Neutrophil (primary cell): ENCODE measurements around the gene MYLIP.
"Not testable (repeated sequence)": the region's sequence is repeated elsewhere in the genome, so short reads cannot be mapped to it uniquely, and the experiment has no call there.

Experiments used
- H3K27ac ChIP-seq: fragments of 200-600 bp; sonication (generic); 2 replicates; pipeline ENCODE4 v1.5.1; 2016; ENCODE audit warnings: mild to moderate bottlenecking, moderate library complexity
- H3K27me3 ChIP-seq: fragments of 200-600 bp; sonication (generic); 2 replicates; pipeline ENCODE4 v1.6.0; 2016; ENCODE audit warnings: mild to moderate bottlenecking
- H3K36me3 ChIP-seq: fragments of 200-600 bp; sonication (generic); 2 replicates; pipeline ENCODE4 v1.5.1; 2017
- H3K4me1 ChIP-seq, 2 experiments: fragments of 200-600 bp in 1 of 2; sonication (generic) in 1 of 2; 1 replicate in 1 of 2; 2 replicates in 1 of 2; pipeline versions ENCODE4 v1.5.1 to v1.6.1; 2013 to 2016; ENCODE audit warnings: low read depth in 1 of 2, low read length in 1 of 2, mild to moderate bottlenecking in 1 of 2, moderate library complexity in 1 of 2; ENCODE audit not compliant: control insufficient read depth in 1 of 2, insufficient read depth in 1 of 2
- H3K4me3 ChIP-seq, 2 experiments: fragments of 200-600 bp in 1 of 2; sonication (generic) in 1 of 2; 1 replicate in 1 of 2; 2 replicates in 1 of 2; pipeline ENCODE4 v1.5.1; 2013 to 2016; ENCODE audit warnings: low read depth in 1 of 2, low read length in 1 of 2, mild to moderate bottlenecking in 1 of 2, moderate library complexity in 1 of 2
- H3K9me3 ChIP-seq: fragments of 200-600 bp; sonication (generic); 2 replicates; pipeline ENCODE4 v1.5.1; 2016
- TF ChIP-seq, protein P1 (sequence below): fragments of 200-600 bp; sonication (generic); IDR thresholded peaks from 2 replicates; pipeline ENCODE4 v1.5.1; 2016; ENCODE audit warnings: antibody characterized with exemption

Gene MYLIP

DNA sequence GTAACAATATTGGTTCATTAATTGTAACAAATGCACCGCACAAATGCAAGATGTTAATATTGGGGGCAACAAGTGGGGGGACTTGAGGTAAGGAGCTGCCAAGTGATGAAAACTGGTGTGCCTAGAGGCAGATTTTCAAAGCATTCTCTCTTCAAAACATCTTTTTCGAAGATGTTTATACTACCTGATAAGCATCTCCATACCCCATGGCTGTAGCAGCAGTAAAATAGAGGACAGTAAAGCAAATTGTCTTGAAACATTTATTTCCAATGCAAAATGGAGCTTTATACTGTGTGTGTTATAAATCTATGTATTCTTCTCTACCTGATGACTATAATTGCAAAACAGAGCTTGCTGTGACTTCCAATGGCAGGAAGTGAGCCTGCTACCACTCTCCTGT lies 42.5 kb downstream of the MYLIP start:
- Histone ChIP-seq H3K27ac (no peak overlapping the region), H3K36me3 (no peaks in the 10 kb centered on the region), H3K4me1 (no peaks in the 10 kb centered on the region), H3K4me3 (no peak overlapping the region), H3K27me3 (peaks cover 7% of the 10 kb centered on the region), H3K9me3 (no peaks in the 10 kb centered on the region)
- TF ChIP-seq, protein P1, sequence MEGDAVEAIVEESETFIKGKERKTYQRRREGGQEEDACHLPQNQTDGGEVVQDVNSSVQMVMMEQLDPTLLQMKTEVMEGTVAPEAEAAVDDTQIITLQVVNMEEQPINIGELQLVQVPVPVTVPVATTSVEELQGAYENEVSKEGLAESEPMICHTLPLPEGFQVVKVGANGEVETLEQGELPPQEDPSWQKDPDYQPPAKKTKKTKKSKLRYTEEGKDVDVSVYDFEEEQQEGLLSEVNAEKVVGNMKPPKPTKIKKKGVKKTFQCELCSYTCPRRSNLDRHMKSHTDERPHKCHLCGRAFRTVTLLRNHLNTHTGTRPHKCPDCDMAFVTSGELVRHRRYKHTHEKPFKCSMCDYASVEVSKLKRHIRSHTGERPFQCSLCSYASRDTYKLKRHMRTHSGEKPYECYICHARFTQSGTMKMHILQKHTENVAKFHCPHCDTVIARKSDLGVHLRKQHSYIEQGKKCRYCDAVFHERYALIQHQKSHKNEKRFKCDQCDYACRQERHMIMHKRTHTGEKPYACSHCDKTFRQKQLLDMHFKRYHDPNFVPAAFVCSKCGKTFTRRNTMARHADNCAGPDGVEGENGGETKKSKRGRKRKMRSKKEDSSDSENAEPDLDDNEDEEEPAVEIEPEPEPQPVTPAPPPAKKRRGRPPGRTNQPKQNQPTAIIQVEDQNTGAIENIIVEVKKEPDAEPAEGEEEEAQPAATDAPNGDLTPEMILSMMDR: no peak

DNA sequence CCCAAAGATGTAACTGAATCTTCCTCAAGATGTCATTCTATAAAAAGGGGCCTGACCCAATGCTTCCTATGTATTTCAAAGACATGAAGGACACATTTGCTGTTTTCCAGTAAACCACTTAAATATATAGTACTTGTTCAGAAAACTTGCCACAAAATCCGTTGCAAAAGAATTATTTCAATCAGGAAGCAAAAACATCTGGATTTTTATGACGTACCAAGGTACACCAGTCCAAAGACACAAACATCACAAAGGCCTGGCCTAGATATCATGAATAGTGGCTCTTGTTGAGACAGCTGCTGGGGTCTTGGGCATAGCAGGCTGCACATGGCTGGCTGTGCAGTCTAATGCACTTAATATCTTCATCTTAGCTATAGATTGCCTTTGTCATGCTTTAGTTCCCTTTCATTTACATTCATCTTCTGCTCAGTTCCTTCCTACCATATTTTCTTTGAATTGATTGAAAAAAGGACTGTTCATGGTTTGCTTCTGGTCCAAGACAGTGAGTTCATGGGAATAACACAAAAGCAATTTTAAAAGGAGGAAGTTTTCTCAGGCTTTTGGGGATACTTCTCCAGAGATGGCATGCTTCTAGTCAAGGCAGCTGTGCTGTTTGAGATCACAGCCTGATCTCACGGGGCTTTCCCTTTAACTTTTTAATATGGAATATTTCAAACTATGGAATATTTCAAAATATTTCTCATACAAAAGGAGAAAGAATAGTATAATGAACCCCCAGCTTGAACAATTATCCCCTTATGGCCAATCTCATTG lies 44.5 kb downstream of the MYLIP start:
- H3K4me3 ChIP-seq: no peak overlapping the region
- no peaks in the 10 kb centered on the region for H3K4me1 ChIP-seq
- TF ChIP-seq, protein P1: no peak
- no peaks in the 10 kb centered on the region for H3K27me3 ChIP-seq
- no peaks in the 10 kb centered on the region for H3K36me3 ChIP-seq
- no peak overlapping the region for H3K27ac ChIP-seq
- H3K9me3 ChIP-seq: no peaks in the 10 kb centered on the region

DNA sequence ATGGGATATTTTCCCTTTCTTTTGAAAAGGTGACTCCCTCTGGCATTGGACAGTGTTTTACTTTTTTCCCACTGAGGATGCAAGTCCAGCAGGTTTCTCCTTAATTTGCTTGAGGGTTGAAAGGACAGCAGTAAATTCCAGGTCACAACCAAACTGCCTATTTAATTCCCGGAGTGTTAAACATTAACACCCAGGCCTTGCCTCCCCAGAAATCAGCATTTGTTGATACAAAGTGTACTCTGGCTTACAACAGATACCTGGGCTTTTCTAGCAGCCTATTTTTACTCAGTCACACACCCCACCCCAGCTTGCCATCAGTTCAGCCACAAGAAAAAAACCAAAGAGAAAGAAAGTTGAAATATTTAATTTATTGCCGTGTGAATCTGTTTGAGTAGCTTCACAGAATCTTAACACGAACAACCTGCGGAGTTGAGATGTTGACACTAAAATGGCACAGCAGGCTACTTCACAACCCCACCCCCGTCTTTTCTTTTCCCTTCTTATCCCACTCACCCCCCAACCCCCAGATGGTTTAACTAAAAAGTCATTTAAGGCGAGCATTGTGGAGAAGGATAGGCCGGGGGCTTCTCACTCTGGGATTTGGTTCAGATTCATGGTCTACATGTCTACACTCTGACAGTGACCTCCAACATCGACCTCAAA lies 45.7 kb downstream of the MYLIP start:
- TF ChIP-seq, protein P1: no peak
- H3K36me3 ChIP-seq: no peaks in the 10 kb centered on the region
- H3K4me1 ChIP-seq: no peaks in the 10 kb centered on the region
- peaks cover under 1% of the 10 kb centered on the region for H3K27me3 ChIP-seq
- H3K4me3 ChIP-seq: no peak overlapping the region
- H3K9me3 ChIP-seq: no peaks in the 10 kb centered on the region
- H3K27ac ChIP-seq: no peak overlapping the region

DNA sequence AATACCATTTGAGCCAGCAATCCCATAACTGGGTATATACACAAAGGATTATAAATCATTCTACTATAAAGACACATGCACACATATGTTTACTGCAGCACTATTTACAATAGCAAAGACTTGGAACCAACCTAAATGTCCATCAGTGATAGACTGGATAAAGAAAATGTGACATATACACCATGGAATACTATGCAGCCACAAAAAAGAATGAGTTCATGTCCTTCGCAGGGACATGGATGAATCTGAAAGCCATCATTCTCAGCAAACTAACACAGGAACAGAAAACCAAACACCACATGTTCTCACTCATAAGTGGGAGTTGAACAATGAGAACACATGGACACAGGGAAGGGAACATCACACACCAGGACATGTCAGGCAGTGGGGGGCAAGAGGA lies 47.7 kb downstream of the MYLIP start:
- H3K4me1 ChIP-seq, H3K36me3 ChIP-seq, H3K9me3 ChIP-seq, H3K27ac ChIP-seq, H3K4me3 ChIP-seq: not testable (repeated sequence)
- peaks cover 11% of the 10 kb centered on the region for H3K27me3 ChIP-seq

DNA sequence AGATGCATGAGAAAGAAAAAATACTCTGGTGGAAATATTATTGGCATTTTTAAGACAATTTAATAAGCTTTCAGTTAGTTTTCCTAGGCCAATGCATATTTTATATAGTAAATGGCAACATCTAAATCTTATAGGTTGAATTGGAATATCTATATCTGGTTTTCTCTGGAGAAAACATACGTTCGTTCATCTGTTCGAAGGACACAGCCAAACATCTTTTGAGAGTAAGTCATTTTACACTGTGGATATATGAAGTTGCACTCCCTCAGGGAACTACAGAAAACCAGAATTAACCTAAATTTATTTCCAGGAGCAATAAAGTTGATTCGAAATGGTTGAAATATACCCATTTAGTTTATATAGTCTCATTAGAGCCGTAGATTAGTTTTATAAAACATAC lies 49.0 kb downstream of the MYLIP start:
- peaks cover 0 to 4% of the 10 kb centered on the region in 2 experiments for H3K4me1 ChIP-seq
- TF ChIP-seq, protein P1: no peak
- H3K9me3 ChIP-seq: no peaks in the 10 kb centered on the region
- H3K4me3 ChIP-seq: no peak overlapping the region
- H3K27me3 ChIP-seq: peaks cover 11% of the 10 kb centered on the region
- no peaks in the 10 kb centered on the region for H3K36me3 ChIP-seq
- no peak overlapping the region for H3K27ac ChIP-seq

DNA sequence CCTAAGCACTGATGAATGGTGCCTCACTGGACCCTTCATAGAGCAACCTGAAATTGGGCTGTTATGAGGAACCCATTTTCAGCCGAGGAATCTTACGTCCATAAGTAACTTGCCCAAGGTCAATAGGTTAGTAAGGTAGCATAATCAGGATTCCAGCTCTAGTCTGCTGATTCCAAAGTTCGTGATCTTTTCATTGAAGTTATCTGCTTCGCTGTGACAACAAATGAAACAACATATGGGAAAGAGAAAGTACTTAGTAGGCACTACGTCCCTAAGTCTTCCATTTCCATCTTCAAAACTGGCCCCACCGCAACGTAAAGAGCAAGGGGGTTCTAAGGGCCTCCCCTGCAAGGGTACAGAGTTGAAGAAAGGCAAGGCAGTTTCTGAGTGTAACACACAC lies 49.5 kb downstream of the MYLIP start:
- H3K9me3 ChIP-seq: no peaks in the 10 kb centered on the region
- no peak overlapping the region for H3K27ac ChIP-seq
- no peak overlapping the region for H3K4me3 ChIP-seq
- no peaks in the 10 kb centered on the region for H3K36me3 ChIP-seq
- TF ChIP-seq, protein P1: no peak
- H3K4me1 ChIP-seq: peaks cover 0 to 4% of the 10 kb centered on the region in 2 experiments
- peaks cover 11% of the 10 kb centered on the region for H3K27me3 ChIP-seq
